Activated CD4-positive, alpha-beta T cell treated with anti-CD3 and anti-CD28 coated beads, Interleukin-2, amount 10 ng/mL, durations not matched to agents 7 days and 5 days (primary cell): ENCODE results near the gene DGKZ. TPM values are rescaled to one million over a fixed set of nuclear protein-coding genes. Genes with fewer than 3 reads are reported as not detected.
"Not testable (repeated sequence)": the region's sequence is repeated elsewhere in the genome, so short reads cannot be mapped to it uniquely, and the experiment has no call there.

Source experiments
- CTCF ChIA-PET: fragments of 350-600 bp; sonication (Branson Sonifier 250); formaldehyde crosslinking; loops from one replicate; lab custom pipeline; 2021; ENCODE audit warnings: antibody characterized with exemption; lab: Charles Lee
- POLR2A ChIA-PET: fragments of 350-600 bp; sonication (Branson Sonifier 250); formaldehyde crosslinking; loops from one replicate; lab custom pipeline; 2021; ENCODE audit warnings: antibody characterized with exemption; lab: Charles Lee
- DNase-seq: peaks from one replicate; pipeline ENCODE4 v3.0.0-alpha.2; 2020
- H3K27ac Mint-ChIP-seq: one replicate; pipeline ENCODE4 v1.8.0; 2021; ENCODE audit warnings: mild to moderate bottlenecking, moderate library complexity, mixed read lengths
- H3K27me3 Mint-ChIP-seq: one replicate; pipeline ENCODE4 v1.8.0; 2021; ENCODE audit warnings: mixed read lengths
- H3K36me3 Mint-ChIP-seq: one replicate; pipeline ENCODE4 v1.8.0; 2021; ENCODE audit warnings: low read depth, mixed read lengths
- H3K4me1 Mint-ChIP-seq: one replicate; pipeline ENCODE4 v1.8.0; 2021; ENCODE audit warnings: mixed read lengths
- H3K4me3 Mint-ChIP-seq: one replicate; pipeline ENCODE4 v1.8.0; 2021; ENCODE audit warnings: mild to moderate bottlenecking, moderate library complexity, mixed read lengths
- H3K9me3 Mint-ChIP-seq: one replicate; pipeline ENCODE4 v1.8.0; 2021; ENCODE audit warnings: mixed read lengths
- total RNA-seq, 2 experiments: library from RNA; stranded (reverse); gene quantifications; one replicate each; pipeline ENCODE4 v1.2.3, GENCODE V29; 2021

DGKZ gene
- 100 to 1,000 TPM; 178 to 187 TPM for total RNA-seq

GRCh38 chr11:46346886-46347636 is at the start of gene DGKZ:
Gene DGKZ (plus strand): TSS chr11:46347463. CDS start chr11:46347660, 197 bp downstream.
- ChIA-PET POLR2A (no interaction called here), CTCF (interaction anchor here (0.6 to 16.1 kb wide), 18 partner anchors 8 to 204 kb away, joined by 3 to 280 read pairs (median 4); no protein-coding TSS in a partner anchor)
- peak; percentile 84 for DNase-seq
- H3K27me3 Mint-ChIP-seq, result peaks cover 2% of the 10 kb centered on the region
- peaks cover 38% of the 10 kb centered on the region for H3K36me3 Mint-ChIP-seq
- no peaks in the 10 kb centered on the region for H3K9me3 Mint-ChIP-seq
- H3K4me3 Mint-ChIP-seq, result peak within 1 kb of the TSS; percentile 85
- H3K27ac Mint-ChIP-seq, result peak within 1 kb of the TSS; percentile 91
- H3K4me1 Mint-ChIP-seq, result peaks cover 80% of the 10 kb centered on the region

- Mint-ChIP-seq H3K27me3 (peaks cover 16% of the 10 kb centered on the region), H3K4me1 (peaks cover 9% of the 10 kb centered on the region), H3K9me3 (no peaks in the 10 kb centered on the region), H3K27ac (no peak overlapping the region), H3K36me3 (no peaks in the 10 kb centered on the region), H3K4me3 (no peak overlapping the region)
- POLR2A ChIA-PET, result no interaction called here
- DNase-seq, result no peak
- CTCF ChIA-PET, result interaction anchor here (1.0 to 1.4 kb wide), 3 partner anchors 53 to 66 kb away, joined by 4 to 5 read pairs (median 5); no protein-coding TSS in a partner anchor
Measured at GRCh38 chr11:46298699-46299433, 48.4 kb upstream of the DGKZ start.

- no peak for DNase-seq
- H3K4me3 Mint-ChIP-seq, result no peak overlapping the region
- ChIA-PET CTCF (interaction anchor here (1.0 to 1.4 kb wide), 5 partner anchors 10 to 65 kb away, joined by 4 to 5 read pairs (median 5); no protein-coding TSS in a partner anchor), POLR2A (no interaction called here)
- peaks cover 16% of the 10 kb centered on the region for H3K27me3 Mint-ChIP-seq
- no peaks in the 10 kb centered on the region for H3K36me3 Mint-ChIP-seq
- no peak overlapping the region for H3K27ac Mint-ChIP-seq
- peaks cover 9% of the 10 kb centered on the region for H3K4me1 Mint-ChIP-seq
- H3K9me3 Mint-ChIP-seq, result no peaks in the 10 kb centered on the region
Measured at GRCh38 chr11:46299451-46299961, 47.8 kb upstream of the DGKZ start.

- POLR2A ChIA-PET, result no interaction called here
- CTCF ChIA-PET, result interaction anchor here (0.6 to 1.1 kb wide), 3 partner anchors 9 to 1282 kb away, joined by 3 to 5 read pairs (median 4); no protein-coding TSS in a partner anchor
- Mint-ChIP-seq H3K4me1 (peaks cover 7% of the 10 kb centered on the region), H3K27ac (no peak overlapping the region), H3K36me3 (no peaks in the 10 kb centered on the region), H3K4me3 (no peak overlapping the region), H3K27me3 (peaks cover 14% of the 10 kb centered on the region), H3K9me3 (no peaks in the 10 kb centered on the region)
- no peak for DNase-seq
Measured at GRCh38 chr11:46300270-46300669, 47.0 kb upstream of the DGKZ start.

- Mint-ChIP-seq H3K9me3 (no peaks in the 10 kb centered on the region), H3K27me3 (peaks cover 6% of the 10 kb centered on the region), H3K4me1 (peaks cover 1% of the 10 kb centered on the region), H3K27ac (no peak overlapping the region), H3K36me3 (no peaks in the 10 kb centered on the region), H3K4me3 (no peak overlapping the region)
- ChIA-PET POLR2A (no interaction called here), CTCF (interaction anchor here (0.7 kb wide), 1 partner anchor 63 kb away, joined by 3 read pairs; no protein-coding TSS in a partner anchor)
- DNase-seq, result no peak
Measured at GRCh38 chr11:46302866-46303265, 44.4 kb upstream of the DGKZ start.

- POLR2A ChIA-PET, H3K4me1 Mint-ChIP-seq, H3K27ac Mint-ChIP-seq, H3K27me3 Mint-ChIP-seq, H3K4me3 Mint-ChIP-seq, H3K9me3 Mint-ChIP-seq, H3K36me3 Mint-ChIP-seq, DNase-seq: not testable (repeated sequence)
- CTCF ChIA-PET, result interaction anchor here (1.2 to 1.7 kb wide), 3 partner anchors 10 to 43 kb away, joined by 3 to 4 read pairs (median 3); partner anchors contain the start of gene DGKZ
Measured at GRCh38 chr11:46304036-46304435, 43.2 kb upstream of the DGKZ start.

- Mint-ChIP-seq H3K4me3 (no peak overlapping the region), H3K4me1 (peaks cover 12% of the 10 kb centered on the region), H3K36me3 (no peaks in the 10 kb centered on the region), H3K9me3 (no peaks in the 10 kb centered on the region), H3K27me3 (peaks cover 3% of the 10 kb centered on the region), H3K27ac (no peak overlapping the region)
- ChIA-PET POLR2A (no interaction called here), CTCF (interaction anchor here (1.2 to 1.7 kb wide), 2 partner anchors 10 to 43 kb away, joined by 3 to 4 read pairs; partner anchors contain the start of gene DGKZ)
- no peak for DNase-seq
Measured at GRCh38 chr11:46304605-46305179, 42.6 kb upstream of the DGKZ start.

- Mint-ChIP-seq H3K36me3 (no peaks in the 10 kb centered on the region), H3K27me3 (peaks cover 3% of the 10 kb centered on the region), H3K27ac (no peak overlapping the region), H3K4me1 (peaks cover 18% of the 10 kb centered on the region), H3K9me3 (no peaks in the 10 kb centered on the region), H3K4me3 (no peak overlapping the region)
- ChIA-PET CTCF (interaction anchor here (0.7 to 1.7 kb wide), 2 partner anchors 11 to 42 kb away, joined by 3 to 4 read pairs; partner anchors contain the start of gene DGKZ), POLR2A (no interaction called here)
- DNase-seq, result no peak
Measured at GRCh38 chr11:46305295-46305694, 42.0 kb upstream of the DGKZ start.

- Mint-ChIP-seq H3K4me3 (no peak overlapping the region), H3K27me3 (peaks cover 3% of the 10 kb centered on the region), H3K9me3 (no peaks in the 10 kb centered on the region), H3K27ac (no peak overlapping the region), H3K4me1 (peaks cover 20% of the 10 kb centered on the region), H3K36me3 (no peaks in the 10 kb centered on the region)
- ChIA-PET CTCF (interaction anchor here (0.7 to 3.6 kb wide), 4 partner anchors 12 to 68 kb away, joined by 3 to 24 read pairs (median 3); no protein-coding TSS in a partner anchor), POLR2A (no interaction called here)
- no peak for DNase-seq
Measured at GRCh38 chr11:46306296-46306853, 40.9 kb upstream of the DGKZ start.

- peaks cover 20% of the 10 kb centered on the region for H3K4me1 Mint-ChIP-seq
- POLR2A ChIA-PET, result no interaction called here
Measured at GRCh38 chr11:46307369-46307768, 39.9 kb upstream of the DGKZ start.

GRCh38 chr11:46307785-46308341 is 39.4 kb upstream of the DGKZ start:
- ChIA-PET CTCF (interaction anchor here (0.6 to 3.6 kb wide), 7 partner anchors 17 to 343 kb away, joined by 3 to 24 read pairs (median 3); partner anchors contain the start of gene CREB3L1), POLR2A (no interaction called here)
- Mint-ChIP-seq H3K36me3 (no peaks in the 10 kb centered on the region), H3K4me1 (peaks cover 20% of the 10 kb centered on the region), H3K4me3 (no peak overlapping the region), H3K27ac (no peak overlapping the region), H3K9me3 (no peaks in the 10 kb centered on the region), H3K27me3 (peaks cover 3% of the 10 kb centered on the region)
- no peak for DNase-seq

More at GRCh38 chr11:46307369-46307768, 39.9 kb upstream of the DGKZ start:
- DNase-seq, result no peak
- Mint-ChIP-seq H3K4me3 (no peak overlapping the region), H3K36me3 (no peaks in the 10 kb centered on the region), H3K27ac (no peak overlapping the region), H3K27me3 (peaks cover 3% of the 10 kb centered on the region), H3K9me3 (no peaks in the 10 kb centered on the region)
- CTCF ChIA-PET, result interaction anchor here (0.9 to 3.6 kb wide), 5 partner anchors 15 to 69 kb away, joined by 3 to 24 read pairs (median 3); partner anchors contain the start of gene CREB3L1
